ENCODE data around the gene RABGAP1L. TPM values are rescaled to one million over a fixed set of nuclear protein-coding genes. Genes with fewer than 3 reads are reported as not detected.
"Not testable (repeated sequence)": the region's sequence is repeated elsewhere in the genome, so short reads cannot be mapped to it uniquely, and the experiment has no call there.

The RABGAP1L gene
- total RNA-seq, 1 donor: 29.8 TPM

- H3K4me3 ChIP-seq (ENCODE audit: low read depth, low read length): no peak overlapping the region
- TF ChIP-seq, protein P1, sequence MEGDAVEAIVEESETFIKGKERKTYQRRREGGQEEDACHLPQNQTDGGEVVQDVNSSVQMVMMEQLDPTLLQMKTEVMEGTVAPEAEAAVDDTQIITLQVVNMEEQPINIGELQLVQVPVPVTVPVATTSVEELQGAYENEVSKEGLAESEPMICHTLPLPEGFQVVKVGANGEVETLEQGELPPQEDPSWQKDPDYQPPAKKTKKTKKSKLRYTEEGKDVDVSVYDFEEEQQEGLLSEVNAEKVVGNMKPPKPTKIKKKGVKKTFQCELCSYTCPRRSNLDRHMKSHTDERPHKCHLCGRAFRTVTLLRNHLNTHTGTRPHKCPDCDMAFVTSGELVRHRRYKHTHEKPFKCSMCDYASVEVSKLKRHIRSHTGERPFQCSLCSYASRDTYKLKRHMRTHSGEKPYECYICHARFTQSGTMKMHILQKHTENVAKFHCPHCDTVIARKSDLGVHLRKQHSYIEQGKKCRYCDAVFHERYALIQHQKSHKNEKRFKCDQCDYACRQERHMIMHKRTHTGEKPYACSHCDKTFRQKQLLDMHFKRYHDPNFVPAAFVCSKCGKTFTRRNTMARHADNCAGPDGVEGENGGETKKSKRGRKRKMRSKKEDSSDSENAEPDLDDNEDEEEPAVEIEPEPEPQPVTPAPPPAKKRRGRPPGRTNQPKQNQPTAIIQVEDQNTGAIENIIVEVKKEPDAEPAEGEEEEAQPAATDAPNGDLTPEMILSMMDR (IDR thresholded peaks at IDR 0.05; ENCODE audit: insufficient read depth, low read depth, low read length): no peak
- DNase-seq (ENCODE audit: low read depth): no peak
These were observed 245.9 kb downstream of the RABGAP1L start for GRCh38 chr1:174405219-174405618.

GRCh38 chr1:174406421-174406820 is 247.1 kb downstream of the RABGAP1L start:
- TF ChIP-seq, protein P1 (IDR thresholded peaks at IDR 0.05; ENCODE audit: insufficient read depth, low read depth, low read length): no peak
- DNase-seq (ENCODE audit: low read depth): no peak
- no peak overlapping the region for H3K4me3 ChIP-seq (ENCODE audit: low read depth, low read length)

GRCh38 chr1:174407665-174408064 is 248.3 kb downstream of the RABGAP1L start:
- TF ChIP-seq, protein P1 (IDR thresholded peaks at IDR 0.05; ENCODE audit: insufficient read depth, low read depth, low read length): no peak
- no peak overlapping the region for H3K4me3 ChIP-seq (ENCODE audit: low read depth, low read length)
- no peak for DNase-seq (ENCODE audit: low read depth)

GRCh38 chr1:174408146-174408545 is 248.8 kb downstream of the RABGAP1L start:
- DNase-seq (ENCODE audit: low read depth): no peak
- no peak overlapping the region for H3K4me3 ChIP-seq (ENCODE audit: low read depth, low read length)
- TF ChIP-seq, protein P1 (IDR thresholded peaks at IDR 0.05; ENCODE audit: insufficient read depth, low read depth, low read length): no peak

GRCh38 chr1:174409801-174410200 is 250.5 kb downstream of the RABGAP1L start:
- DNase-seq (ENCODE audit: low read depth); H3K4me3 ChIP-seq (ENCODE audit: low read depth, low read length): not testable (repeated sequence)

- TF ChIP-seq, protein P1 (IDR thresholded peaks at IDR 0.05; ENCODE audit: insufficient read depth, low read depth, low read length): no peak
- H3K4me3 ChIP-seq (ENCODE audit: low read depth, low read length): no peak overlapping the region
- no peak for DNase-seq (ENCODE audit: low read depth)
These were observed 254.3 kb downstream of the RABGAP1L start for GRCh38 chr1:174413632-174414031.

- DNase-seq (ENCODE audit: low read depth): no peak
- TF ChIP-seq, protein P1 (IDR thresholded peaks at IDR 0.05; ENCODE audit: insufficient read depth, low read depth, low read length): no peak
- no peak overlapping the region for H3K4me3 ChIP-seq (ENCODE audit: low read depth, low read length)
These were observed 254.9 kb downstream of the RABGAP1L start for GRCh38 chr1:174414203-174414602.
